ENCODE results near the gene CFAP43.

DNA sequence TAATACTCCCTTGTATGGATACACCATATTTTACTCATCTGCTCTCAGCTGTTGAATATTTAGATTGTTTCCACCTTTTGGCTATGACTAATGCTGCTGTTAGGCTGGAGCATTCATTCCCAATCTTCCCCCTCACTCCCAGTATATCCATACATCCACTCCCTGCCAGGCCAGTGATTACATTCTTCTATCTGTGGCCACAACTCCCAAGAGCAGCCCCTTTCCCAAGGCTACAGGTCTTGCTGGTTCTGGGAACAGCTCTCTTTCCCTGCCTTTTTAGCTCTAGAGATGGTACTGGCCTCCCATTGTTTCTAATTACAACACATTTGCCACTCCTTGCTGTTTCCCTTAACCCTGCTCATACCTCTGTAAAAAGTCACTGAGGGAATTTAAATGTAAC lies 82.0 kb downstream of the CFAP43 start:
- TF ChIP-seq, protein P1, sequence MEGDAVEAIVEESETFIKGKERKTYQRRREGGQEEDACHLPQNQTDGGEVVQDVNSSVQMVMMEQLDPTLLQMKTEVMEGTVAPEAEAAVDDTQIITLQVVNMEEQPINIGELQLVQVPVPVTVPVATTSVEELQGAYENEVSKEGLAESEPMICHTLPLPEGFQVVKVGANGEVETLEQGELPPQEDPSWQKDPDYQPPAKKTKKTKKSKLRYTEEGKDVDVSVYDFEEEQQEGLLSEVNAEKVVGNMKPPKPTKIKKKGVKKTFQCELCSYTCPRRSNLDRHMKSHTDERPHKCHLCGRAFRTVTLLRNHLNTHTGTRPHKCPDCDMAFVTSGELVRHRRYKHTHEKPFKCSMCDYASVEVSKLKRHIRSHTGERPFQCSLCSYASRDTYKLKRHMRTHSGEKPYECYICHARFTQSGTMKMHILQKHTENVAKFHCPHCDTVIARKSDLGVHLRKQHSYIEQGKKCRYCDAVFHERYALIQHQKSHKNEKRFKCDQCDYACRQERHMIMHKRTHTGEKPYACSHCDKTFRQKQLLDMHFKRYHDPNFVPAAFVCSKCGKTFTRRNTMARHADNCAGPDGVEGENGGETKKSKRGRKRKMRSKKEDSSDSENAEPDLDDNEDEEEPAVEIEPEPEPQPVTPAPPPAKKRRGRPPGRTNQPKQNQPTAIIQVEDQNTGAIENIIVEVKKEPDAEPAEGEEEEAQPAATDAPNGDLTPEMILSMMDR (IDR thresholded peaks at IDR 0.05) = no peak
- TF ChIP-seq POLR2A (IDR thresholded peaks at IDR 0.05) (no peak), POLR2AphosphoS5 (IDR thresholded peaks at IDR 0.05; ENCODE audit: insufficient read depth in 1 of 2, low read depth in 1 of 2) (no peak)
